Spleen (tissue), 11 donors: ENCODE results near the gene FAM174B. TPM values are rescaled to one million over a fixed set of nuclear protein-coding genes. Genes with fewer than 3 reads are reported as not detected.

Source experiments
- DNase-seq: peaks from one replicate; pipeline ENCODE4 v3.0.0-alpha.2; 2020
- H3K27ac ChIP-seq, 8 donors: fragments of 200-600 bp; sonication (generic) in 7 of 8; 1 replicate in 4 of 8; 2 replicates in 4 of 8; pipeline versions ENCODE4 v1.5.0 to v1.8.0; 2016 to 2021; ENCODE audit warnings: inconsistent platforms in 4 of 8, mild to moderate bottlenecking in 4 of 8, moderate library complexity in 1 of 8
- H3K27me3 ChIP-seq, 7 donors: fragments of 200-600 bp; sonication (generic) in 6 of 7; replicated peaks in 1 of 7; 1 replicate in 4 of 7; 2 replicates in 3 of 7; pipeline versions ENCODE4 v1.5.0 to v1.8.0; 2016 to 2021; ENCODE audit warnings: inconsistent platforms in 3 of 7, mild to moderate bottlenecking in 1 of 7
- H3K36me3 ChIP-seq, 6 donors: fragments of 200-600 bp; sonication (generic) in 5 of 6; 1 replicate in 4 of 6; 2 replicates in 2 of 6; pipeline versions ENCODE4 v1.5.0 to v1.8.0; 2016 to 2021; ENCODE audit warnings: inconsistent platforms in 2 of 6
- H3K4me1 ChIP-seq, 6 donors: fragments of 200-600 bp; sonication (generic) in 5 of 6; 1 replicate in 3 of 6; 2 replicates in 3 of 6; pipeline versions ENCODE4 v1.5.0 to v1.8.0; 2016 to 2021; ENCODE audit warnings: inconsistent platforms in 3 of 6
- H3K4me3 ChIP-seq, 8 donors: fragments of 200-600 bp; sonication (generic) in 7 of 8; 1 replicate in 4 of 8; 2 replicates in 4 of 8; pipeline versions ENCODE4 v1.5.0 to v1.8.0; 2016 to 2021; ENCODE audit warnings: inconsistent platforms in 4 of 8, mild to moderate bottlenecking in 4 of 8, moderate library complexity in 2 of 8
- H3K9me3 ChIP-seq, 8 donors: fragments of 200-600 bp; sonication (generic) in 7 of 8; 1 replicate in 4 of 8; 2 replicates in 4 of 8; pipeline versions ENCODE4 v1.5.0 to v1.8.0; 2016 to 2021; ENCODE audit warnings: inconsistent platforms in 4 of 8
- POLR2A ChIP-seq, 3 donors: fragments of 450-650 bp; IDR thresholded peaks; one replicate each; pipeline ENCODE4 v1.5.1; 2017; ENCODE audit warnings: antibody characterized with exemption in 3 of 3, mild to moderate bottlenecking in 1 of 3
- POLR2AphosphoS5 ChIP-seq, 3 donors: sonication (generic); formaldehyde crosslinking; IDR thresholded peaks; one replicate each; pipeline ENCODE4 v1.5.1; 2017; ENCODE audit warnings: antibody characterized with exemption in 3 of 3
- WGBS, 5 donors: extraction: QIAGEN DNeasy Blood & Tissue Kit in 3 of 5; methylation state at CpG; one replicate each; pipeline versions ENCODE4 v1.1.5 to v1.1.7; 2013 to 2018; 5-methylcytosine and 5-hydroxymethylcytosine counted together
- intact Hi-C: fragments of 100-400 bp; cut with DNase I; formaldehyde crosslinking; loops from one replicate; pipeline ENCODE4 v1.15.0; 2023; ENCODE audit warnings: low total_unique reads
- polyA plus RNA-seq, 3 donors: library from polyadenylated mRNA; stranded (reverse); fragments of 200-250 nt; gene quantifications; one replicate each; pipeline ENCODE4 v1.2.1, GENCODE V29; 2013
- total RNA-seq, 7 donors: library from RNA; depleted of rRNA in 3 of 7; stranded (reverse); fragments of >200 nt in 3 of 7; fragmentation: NEBNext Ultra II Directional in 4 of 7; extraction: Animal tissue kit (Norgen Biotek cat#: 25700) in 4 of 7; gene quantifications; one replicate each; pipeline versions ENCODE4 v1.1.0 to v1.2.1, GENCODE V29; 2016 to 2021
- TF ChIP-seq, protein P1 (sequence below), 11 experiments: fragments of 200-600 bp in 7 of 11; fragments of 450-650 bp in 4 of 11; sonication (generic) in 4 of 11; IDR thresholded peaks in 8 of 11; conservative IDR thresholded peaks in 3 of 11; 1 replicate in 7 of 11; 2 replicates in 4 of 11; pipeline versions ENCODE4 v1.4.0 to v1.8.0; 2016 to 2021; ENCODE audit warnings: antibody characterized with exemption in 11 of 11, inconsistent platforms in 4 of 11, mild to moderate bottlenecking in 1 of 11
- donor health status: healthy with polysubstance abuse.
- donor health status: DM: no; HTN: no; CAD: no; lungs with moderate emphysema.
- donor health status: DM: no; HTN: no; CAD: no.
- donor health status: Bipolar disorder and iron deficiency.
- donor health status: healthy.
- donor health status: DM: no; HTN: no; CAD: no.
- donor health status: DM: yes; HTN: yes; CAD: no.

Gene FAM174B
- total and polyA plus RNA-seq, 10 donors: 2.1 to 17.9 (median 8.8) TPM

DNA sequence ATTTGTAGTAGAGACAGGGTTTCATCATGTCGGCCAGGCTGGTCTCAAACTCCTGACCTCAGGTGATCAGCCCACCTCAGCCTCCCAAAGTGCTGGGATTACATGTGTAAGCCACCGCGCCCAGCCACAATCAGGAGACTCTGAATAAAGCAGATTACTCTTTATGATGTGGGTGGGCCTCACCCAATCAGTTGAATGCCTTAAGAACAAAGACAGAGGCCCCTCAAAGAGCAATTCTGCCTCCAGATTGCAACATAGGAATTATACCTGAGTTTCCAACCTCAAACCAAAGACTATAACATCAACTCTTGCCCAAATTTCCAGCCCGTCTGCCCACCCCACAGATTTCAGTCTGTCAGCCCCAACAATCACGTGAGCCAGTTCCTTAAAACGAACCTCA is 18.8 kb upstream of the FAM174B start:
- 86 to 92% (median 88%) methylated on average over 6 of the region's 6 CpGs for WGBS, 5 donors
- TF ChIP-seq, protein P1, sequence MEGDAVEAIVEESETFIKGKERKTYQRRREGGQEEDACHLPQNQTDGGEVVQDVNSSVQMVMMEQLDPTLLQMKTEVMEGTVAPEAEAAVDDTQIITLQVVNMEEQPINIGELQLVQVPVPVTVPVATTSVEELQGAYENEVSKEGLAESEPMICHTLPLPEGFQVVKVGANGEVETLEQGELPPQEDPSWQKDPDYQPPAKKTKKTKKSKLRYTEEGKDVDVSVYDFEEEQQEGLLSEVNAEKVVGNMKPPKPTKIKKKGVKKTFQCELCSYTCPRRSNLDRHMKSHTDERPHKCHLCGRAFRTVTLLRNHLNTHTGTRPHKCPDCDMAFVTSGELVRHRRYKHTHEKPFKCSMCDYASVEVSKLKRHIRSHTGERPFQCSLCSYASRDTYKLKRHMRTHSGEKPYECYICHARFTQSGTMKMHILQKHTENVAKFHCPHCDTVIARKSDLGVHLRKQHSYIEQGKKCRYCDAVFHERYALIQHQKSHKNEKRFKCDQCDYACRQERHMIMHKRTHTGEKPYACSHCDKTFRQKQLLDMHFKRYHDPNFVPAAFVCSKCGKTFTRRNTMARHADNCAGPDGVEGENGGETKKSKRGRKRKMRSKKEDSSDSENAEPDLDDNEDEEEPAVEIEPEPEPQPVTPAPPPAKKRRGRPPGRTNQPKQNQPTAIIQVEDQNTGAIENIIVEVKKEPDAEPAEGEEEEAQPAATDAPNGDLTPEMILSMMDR (IDR thresholded peaks at IDR 0.05 in 8 of 11, conservative IDR thresholded peaks at IDR 0.05 in 3 of 11): no peak
- no peak for TF ChIP-seq POLR2A (IDR thresholded peaks at IDR 0.05)
- no peak for TF ChIP-seq POLR2AphosphoS5 (IDR thresholded peaks at IDR 0.05)
- no peak overlapping the region for H3K27ac ChIP-seq
- no peaks in the 10 kb centered on the region for H3K36me3 ChIP-seq
- no peaks in the 10 kb centered on the region for H3K27me3 ChIP-seq
- DNase-seq: no peak
- H3K4me3 ChIP-seq: no peak overlapping the region
- intact Hi-C loops: no loop called here
- H3K9me3 ChIP-seq: no peaks in the 10 kb centered on the region
- no peaks in the 10 kb centered on the region for H3K4me1 ChIP-seq

DNA sequence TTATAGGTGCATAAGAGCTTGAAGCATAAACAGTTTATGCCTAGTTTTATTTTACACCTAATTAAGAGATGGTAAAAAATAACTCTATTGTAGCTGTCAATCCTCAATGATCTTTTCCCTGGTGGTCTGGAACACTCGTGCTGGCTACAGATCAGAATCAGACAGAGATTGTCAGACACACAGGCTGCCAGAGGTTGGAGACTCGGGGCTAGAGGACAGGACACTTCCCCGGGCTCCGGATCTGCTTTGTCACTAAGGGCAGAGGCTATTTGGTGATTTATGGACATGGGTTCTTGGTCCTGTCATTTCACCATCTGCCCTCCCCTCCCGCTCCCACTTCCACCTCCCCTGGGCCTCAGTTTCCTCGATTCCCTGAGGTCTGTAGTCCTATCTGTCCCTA is 16.5 kb upstream of the FAM174B start:
- Histone ChIP-seq H3K4me3 (no peak overlapping the region), H3K27me3 (no peaks in the 10 kb centered on the region)
- no peak for TF ChIP-seq POLR2A (IDR thresholded peaks at IDR 0.05)
- TF ChIP-seq, protein P1 (IDR thresholded peaks at IDR 0.05 in 8 of 11, conservative IDR thresholded peaks at IDR 0.05 in 3 of 11): no peak
- TF ChIP-seq POLR2AphosphoS5 (IDR thresholded peaks at IDR 0.05): no peak

DNA sequence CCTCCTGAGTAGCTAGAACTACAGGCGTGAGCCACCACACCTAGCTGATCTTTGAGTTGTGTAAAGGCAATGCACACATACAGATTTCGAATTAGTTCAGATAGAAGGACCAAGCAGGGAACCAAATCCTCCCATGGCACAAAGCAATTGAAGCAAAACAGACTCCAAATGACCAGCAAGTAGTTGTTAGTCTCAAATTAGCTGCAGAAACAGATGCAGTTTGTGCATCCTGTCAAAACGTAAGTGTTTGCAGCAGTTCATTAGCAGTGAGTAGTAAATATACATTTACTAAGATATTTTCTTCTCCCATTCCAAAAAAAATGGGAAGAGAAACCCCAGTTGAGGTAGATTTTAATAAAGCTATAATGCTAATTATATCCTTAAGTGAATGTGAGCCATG is 15.8 kb upstream of the FAM174B start:
- intact Hi-C loops: no loop called here
- no peak for DNase-seq
- no peak for TF ChIP-seq POLR2A (IDR thresholded peaks at IDR 0.05)
- TF ChIP-seq POLR2AphosphoS5 (IDR thresholded peaks at IDR 0.05): no peak
- TF ChIP-seq, protein P1 (IDR thresholded peaks at IDR 0.05 in 8 of 11, conservative IDR thresholded peaks at IDR 0.05 in 3 of 11): no peak
- H3K36me3 ChIP-seq: no peaks in the 10 kb centered on the region
- no peaks in the 10 kb centered on the region for H3K4me1 ChIP-seq
- no peak overlapping the region for H3K4me3 ChIP-seq
- no peaks in the 10 kb centered on the region for H3K27me3 ChIP-seq
- 82 to 89% (median 87%) methylated on average over 3 of the region's 3 CpGs for WGBS, 5 donors
- no peaks in the 10 kb centered on the region for H3K9me3 ChIP-seq
- H3K27ac ChIP-seq: no peak overlapping the region

More for the DNA sequence above, 16.5 kb upstream of the FAM174B start:
- Histone ChIP-seq H3K4me1 (no peaks in the 10 kb centered on the region), H3K27ac (no peak overlapping the region), H3K9me3 (no peaks in the 10 kb centered on the region), H3K36me3 (no peaks in the 10 kb centered on the region)
- WGBS, 5 donors: 70 to 79% (median 72%) methylated on average over 6 of the region's 6 CpGs
- intact Hi-C loops: no loop called here
- DNase-seq: no peak

DNA sequence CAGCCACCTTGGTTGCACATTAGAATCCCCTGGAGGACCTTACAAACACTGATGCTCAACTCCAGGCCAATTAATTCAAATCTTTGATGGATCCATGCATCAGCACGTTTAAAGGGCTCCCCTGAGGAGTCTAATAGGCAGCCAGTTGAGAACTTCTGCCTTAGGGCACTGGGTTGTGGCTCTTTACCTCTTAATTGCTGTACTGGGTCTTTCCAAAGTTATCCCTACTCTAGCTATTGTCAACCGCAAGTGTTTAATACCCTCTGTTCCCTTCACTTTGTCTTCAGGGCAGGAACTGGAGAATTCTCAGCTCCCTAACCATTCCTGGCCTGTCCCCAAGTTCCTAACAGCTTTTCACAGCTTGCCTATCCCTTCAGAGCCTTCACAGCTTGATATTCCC is 15.0 kb upstream of the FAM174B start:
- Histone ChIP-seq H3K36me3 (no peaks in the 10 kb centered on the region), H3K27me3 (no peaks in the 10 kb centered on the region), H3K9me3 (no peaks in the 10 kb centered on the region), H3K4me3 (no peak overlapping the region), H3K27ac (no peak overlapping the region), H3K4me1 (peaks cover 0 to 8% (median 0%) of the 10 kb centered on the region in 6 donors)
- intact Hi-C loops: no loop called here
- TF ChIP-seq, protein P1 (IDR thresholded peaks at IDR 0.05 in 8 of 11, conservative IDR thresholded peaks at IDR 0.05 in 3 of 11): no peak
- no peak for TF ChIP-seq POLR2A (IDR thresholded peaks at IDR 0.05)
- TF ChIP-seq POLR2AphosphoS5 (IDR thresholded peaks at IDR 0.05): no peak
- no peak for DNase-seq
- WGBS, 5 donors: 75 to 88% (median 77%) methylated on average over 2 of the region's 2 CpGs
